ENCODE data around the gene MYO3B.

- no peak for TF ChIP-seq CTCF (IDR thresholded peaks at IDR 0.05)
- TF ChIP-seq POLR2A (IDR thresholded peaks at IDR 0.05) = no peak
Measured at GRCh38 chr2:170463206-170463537, 285.2 kb downstream of the MYO3B start.
